Activated CD8-positive, alpha-beta memory T cell treated with anti-CD3 and anti-CD28 coated beads for 24 hours (primary cell): ENCODE results near the gene PHRF1.
A peak's percentile ranks its signal among the peaks of the same experiment; 100 is the strongest.

ENCODE experiments used
- DNase-seq: peaks from one replicate; pipeline ENCODE4 v3.0.0-alpha.2; 2020

Gene PHRF1

GRCh38 chr11:598005-598680 lies 21.9 kb downstream of the PHRF1 start:
- no peak for DNase-seq

GRCh38 chr11:601573-602245 lies 25.4 kb downstream of the PHRF1 start:
- DNase-seq: no peak

- DNase-seq: no peak
These were observed 26.9 kb downstream of the PHRF1 start for GRCh38 chr11:603154-603553.

GRCh38 chr11:605286-606129 lies 29.2 kb downstream of the PHRF1 start:
- DNase-seq: no peak

GRCh38 chr11:606245-606644 lies 30.0 kb downstream of the PHRF1 start:
- no peak for DNase-seq

GRCh38 chr11:607020-607780 lies 30.9 kb downstream of the PHRF1 start:
- no peak for DNase-seq

- DNase-seq: no peak
These were observed 31.8 kb downstream of the PHRF1 start for GRCh38 chr11:607971-608659.

- no peak for DNase-seq
These were observed 32.6 kb downstream of the PHRF1 start for GRCh38 chr11:608791-609251.

- DNase-seq: no peak
These were observed 33.1 kb downstream of the PHRF1 start for GRCh38 chr11:609341-609811.

- no peak for DNase-seq
These were observed 34.0 kb downstream of the PHRF1 start for GRCh38 chr11:610146-610801.

- no peak for DNase-seq
These were observed 35.0 kb downstream of the PHRF1 start for GRCh38 chr11:611001-611996.

GRCh38 chr11:612201-612960 lies 36.1 kb downstream of the PHRF1 start:
- no peak for DNase-seq

- no peak for DNase-seq
These were observed 36.7 kb downstream of the PHRF1 start for GRCh38 chr11:612961-613300.

GRCh38 chr11:613369-613968 lies 37.2 kb downstream of the PHRF1 start:
- peak; percentile 90 for DNase-seq

GRCh38 chr11:614021-614622 lies 37.9 kb downstream of the PHRF1 start:
- no peak for DNase-seq

- DNase-seq: no peak
These were observed 38.6 kb downstream of the PHRF1 start for GRCh38 chr11:614623-615503.

- DNase-seq: peak; percentile 93
These were observed 39.4 kb downstream of the PHRF1 start, which contains the start of gene IRF7 for GRCh38 chr11:615504-616319. IRF7 (minus strand) TSS chr11:615950; CDS start chr11:615364, 586 bp downstream.
